ENCODE data around the gene TMEM117.
"Not testable (repeated sequence)": the region's sequence is repeated elsewhere in the genome, so short reads cannot be mapped to it uniquely, and the experiment has no call there.

The TMEM117 gene

GRCh38 chr12:44044491-44044890 lies 208.6 kb downstream of the TMEM117 start:
- H2BK120ac ChIP-seq (ENCODE audit: low read depth, low read length); H2BK12ac ChIP-seq (ENCODE audit: low read length); H4K8ac ChIP-seq (ENCODE audit: low read depth, low read length); H3K36me3 ChIP-seq (replicated peaks in 1 of 2; ENCODE audit: control insufficient read depth in 2 of 2, insufficient read depth in 2 of 2, low read length in 2 of 2); H2BK15ac ChIP-seq (ENCODE audit: low read length); H3K9ac ChIP-seq (ENCODE audit: low read depth, low read length, poor library complexity); H4K91ac ChIP-seq (ENCODE audit: low read depth, low read length, poor library complexity); H3K4me1 ChIP-seq (ENCODE audit: control insufficient read depth in 2 of 2, insufficient read depth in 1 of 2, low read depth in 1 of 2, low read length in 2 of 2); H3K79me1 ChIP-seq (ENCODE audit: low read depth, low read length); H2AK5ac ChIP-seq (ENCODE audit: low read depth, low read length); H3K27me3 ChIP-seq (ENCODE audit: control insufficient read depth in 3 of 3, insufficient read depth in 3 of 3, low read depth in 1 of 3, low read length in 3 of 3); H3K14ac ChIP-seq (ENCODE audit: low read length); DNase-seq (ENCODE audit: low spot score); H3K23ac ChIP-seq (ENCODE audit: low read depth, low read length, poor library complexity); H3K4me3 ChIP-seq (ENCODE audit: low read length in 2 of 2); H3K4me2 ChIP-seq (ENCODE audit: insufficient read depth, low read length, poor library complexity, severe bottlenecking); H3K9me3 ChIP-seq (replicated peaks in 1 of 2; ENCODE audit: control insufficient read depth in 2 of 2, insufficient read depth in 1 of 2, low read depth in 1 of 2, low read length in 2 of 2); H3K27ac ChIP-seq (replicated peaks; ENCODE audit: low read length); H2BK5ac ChIP-seq (ENCODE audit: low read length); H2AFZ ChIP-seq (ENCODE audit: low read length); H3K4ac ChIP-seq (ENCODE audit: low read length); H3K18ac ChIP-seq (ENCODE audit: low read length): not testable (repeated sequence)
- WGBS, 2 donors (ENCODE audit: extremely low coverage in 2 of 2, insufficient read length in 2 of 2, insufficient replicate concordance in 1 of 2), result no CpG with 5 or more reads among the region's 2 CpGs

GRCh38 chr12:44046732-44047417 lies 211.0 kb downstream of the TMEM117 start:
- Histone ChIP-seq H3K9ac (ENCODE audit: low read depth, low read length, poor library complexity) (no peak overlapping the region), H3K4me1 (ENCODE audit: control insufficient read depth in 2 of 2, insufficient read depth in 1 of 2, low read depth in 1 of 2, low read length in 2 of 2) (no peaks in the 10 kb centered on the region)
- no CpG with 5 or more reads among the region's 3 CpGs for WGBS, 2 donors (ENCODE audit: extremely low coverage in 2 of 2, insufficient read length in 2 of 2, insufficient replicate concordance in 1 of 2)

DNA sequence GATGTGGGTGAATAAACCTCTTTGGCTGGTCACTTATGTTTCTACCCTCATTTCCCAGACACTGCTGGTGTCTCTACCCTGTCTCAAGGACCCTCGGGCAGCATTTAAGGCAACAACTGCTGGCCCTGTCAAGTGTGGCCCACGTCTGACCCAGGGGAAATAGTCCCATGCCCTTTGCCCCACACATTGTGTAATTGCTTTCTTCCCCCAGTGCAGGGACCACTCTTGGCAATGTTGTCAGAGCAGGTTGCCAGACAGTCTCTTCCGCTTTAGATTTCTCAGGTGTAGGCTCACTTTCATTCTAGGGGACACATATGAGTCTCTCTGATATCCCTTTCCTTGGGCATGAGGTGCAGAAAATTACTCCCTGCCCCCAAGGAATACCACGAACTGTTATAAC lies 216.7 kb downstream of the TMEM117 start:
- H2BK120ac ChIP-seq (ENCODE audit: low read depth, low read length), result no peak overlapping the region
- no peak overlapping the region for H2AFZ ChIP-seq (ENCODE audit: low read length)
- H2BK12ac ChIP-seq (ENCODE audit: low read length), result no peak overlapping the region
- H4K8ac ChIP-seq (ENCODE audit: low read depth, low read length), result no peak overlapping the region
- no peaks in the 10 kb centered on the region for H3K36me3 ChIP-seq (replicated peaks in 1 of 2; ENCODE audit: control insufficient read depth in 2 of 2, insufficient read depth in 2 of 2, low read length in 2 of 2)
- no peaks in the 10 kb centered on the region for H3K4me1 ChIP-seq (ENCODE audit: control insufficient read depth in 2 of 2, insufficient read depth in 1 of 2, low read depth in 1 of 2, low read length in 2 of 2)
- no peak for DNase-seq (ENCODE audit: low spot score)
- H3K4me2 ChIP-seq (ENCODE audit: insufficient read depth, low read length, poor library complexity, severe bottlenecking), result no peak overlapping the region
- no peak overlapping the region for H2BK15ac ChIP-seq (ENCODE audit: low read length)
- no peak overlapping the region for H3K27ac ChIP-seq (replicated peaks; ENCODE audit: low read length)
- H3K23ac ChIP-seq (ENCODE audit: low read depth, low read length, poor library complexity), result no peak overlapping the region
- no peaks in the 10 kb centered on the region for H3K79me1 ChIP-seq (ENCODE audit: low read depth, low read length)
- H3K9ac ChIP-seq (ENCODE audit: low read depth, low read length, poor library complexity), result no peak overlapping the region
- no peak overlapping the region for H4K91ac ChIP-seq (ENCODE audit: low read depth, low read length, poor library complexity)
- H3K9me3 ChIP-seq (replicated peaks in 1 of 2; ENCODE audit: control insufficient read depth in 2 of 2, insufficient read depth in 1 of 2, low read depth in 1 of 2, low read length in 2 of 2), result no peaks in the 10 kb centered on the region
- no peak overlapping the region for H3K4ac ChIP-seq (ENCODE audit: low read length)
- H3K4me3 ChIP-seq (ENCODE audit: low read length in 2 of 2), result no peak overlapping the region
- no peak overlapping the region for H3K18ac ChIP-seq (ENCODE audit: low read length)
- H2AK5ac ChIP-seq (ENCODE audit: low read depth, low read length), result no peak overlapping the region
- no CpG with 5 or more reads among the region's 4 CpGs for WGBS, 2 donors (ENCODE audit: extremely low coverage in 2 of 2, insufficient read length in 2 of 2, insufficient replicate concordance in 1 of 2)
- H3K27me3 ChIP-seq (ENCODE audit: control insufficient read depth in 3 of 3, insufficient read depth in 3 of 3, low read depth in 1 of 3, low read length in 3 of 3), result peaks cover 0 to 2% (median 0%) of the 10 kb centered on the region in 3 experiments
- H2BK5ac ChIP-seq (ENCODE audit: low read length), result no peak overlapping the region
- H3K14ac ChIP-seq (ENCODE audit: low read length), result no peak overlapping the region

More at GRCh38 chr12:44046732-44047417, 211.0 kb downstream of the TMEM117 start:
- H4K8ac ChIP-seq (ENCODE audit: low read depth, low read length), result no peak overlapping the region
- H3K4ac ChIP-seq (ENCODE audit: low read length), result no peak overlapping the region
- no peak overlapping the region for H4K91ac ChIP-seq (ENCODE audit: low read depth, low read length, poor library complexity)
- H3K27me3 ChIP-seq (ENCODE audit: control insufficient read depth in 3 of 3, insufficient read depth in 3 of 3, low read depth in 1 of 3, low read length in 3 of 3), result no peaks in the 10 kb centered on the region
- no peak for DNase-seq (ENCODE audit: low spot score)
- no peak overlapping the region for H2AFZ ChIP-seq (ENCODE audit: low read length)
- no peak overlapping the region for H3K23ac ChIP-seq (ENCODE audit: low read depth, low read length, poor library complexity)
- no peaks in the 10 kb centered on the region for H3K79me1 ChIP-seq (ENCODE audit: low read depth, low read length)
- H2BK5ac ChIP-seq (ENCODE audit: low read length), result no peak overlapping the region
- H3K4me2 ChIP-seq (ENCODE audit: insufficient read depth, low read length, poor library complexity, severe bottlenecking), result no peak overlapping the region
- H2BK120ac ChIP-seq (ENCODE audit: low read depth, low read length), result no peak overlapping the region
- no peak overlapping the region for H3K4me3 ChIP-seq (ENCODE audit: low read length in 2 of 2)
- no peak overlapping the region for H2BK15ac ChIP-seq (ENCODE audit: low read length)
- no peak overlapping the region for H3K14ac ChIP-seq (ENCODE audit: low read length)
- H3K27ac ChIP-seq (replicated peaks; ENCODE audit: low read length), result no peak overlapping the region
- no peaks in the 10 kb centered on the region for H3K36me3 ChIP-seq (replicated peaks in 1 of 2; ENCODE audit: control insufficient read depth in 2 of 2, insufficient read depth in 2 of 2, low read length in 2 of 2)
- no peak overlapping the region for H3K18ac ChIP-seq (ENCODE audit: low read length)
- no peaks in the 10 kb centered on the region for H3K9me3 ChIP-seq (replicated peaks in 1 of 2; ENCODE audit: control insufficient read depth in 2 of 2, insufficient read depth in 1 of 2, low read depth in 1 of 2, low read length in 2 of 2)
- no peak overlapping the region for H2AK5ac ChIP-seq (ENCODE audit: low read depth, low read length)
- no peak overlapping the region for H2BK12ac ChIP-seq (ENCODE audit: low read length)

DNA sequence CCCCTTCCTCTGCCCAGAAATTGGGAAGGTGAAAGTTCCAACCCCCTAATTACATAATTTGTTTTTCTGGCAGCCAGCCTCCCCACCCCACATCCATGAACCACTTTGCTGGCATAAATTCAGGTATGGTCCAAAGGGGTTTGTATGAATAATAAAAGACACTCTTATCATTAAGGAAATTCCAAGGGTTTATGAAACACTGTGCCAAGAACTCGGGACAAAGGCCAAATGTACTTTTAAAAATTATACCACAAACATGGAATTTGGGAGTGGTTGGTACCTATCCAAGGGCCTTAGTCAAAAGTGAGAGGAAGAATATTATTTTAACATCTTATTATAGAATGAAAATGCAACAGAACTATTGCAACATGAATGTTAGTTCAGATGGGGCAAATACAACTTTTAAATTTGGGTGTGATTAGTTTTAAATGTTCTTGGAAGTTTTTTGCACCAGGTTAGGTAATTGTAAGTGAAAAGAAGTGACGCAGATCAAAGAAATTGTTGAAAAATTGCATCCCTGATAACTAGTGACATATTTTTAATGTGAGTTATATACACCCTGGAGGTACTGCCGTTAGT lies 217.8 kb downstream of the TMEM117 start:
- no peak overlapping the region for H2BK120ac ChIP-seq (ENCODE audit: low read depth, low read length)
- H3K9ac ChIP-seq (ENCODE audit: low read depth, low read length, poor library complexity), result no peak overlapping the region
- no peak overlapping the region for H2BK5ac ChIP-seq (ENCODE audit: low read length)
- no peak overlapping the region for H3K27ac ChIP-seq (replicated peaks; ENCODE audit: low read length)
- no peak overlapping the region for H2BK15ac ChIP-seq (ENCODE audit: low read length)
- WGBS, 2 donors (ENCODE audit: extremely low coverage in 2 of 2, insufficient read length in 2 of 2, insufficient replicate concordance in 1 of 2), result no CpG with 5 or more reads among the region's 3 CpGs
- H2AK5ac ChIP-seq (ENCODE audit: low read depth, low read length), result no peak overlapping the region
- no peak for DNase-seq (ENCODE audit: low spot score)
- H3K18ac ChIP-seq (ENCODE audit: low read length), result no peak overlapping the region
- H2AFZ ChIP-seq (ENCODE audit: low read length), result no peak overlapping the region
- H2BK12ac ChIP-seq (ENCODE audit: low read length), result no peak overlapping the region
- H3K4me1 ChIP-seq (ENCODE audit: control insufficient read depth in 2 of 2, insufficient read depth in 1 of 2, low read depth in 1 of 2, low read length in 2 of 2), result no peaks in the 10 kb centered on the region
- no peak overlapping the region for H3K4ac ChIP-seq (ENCODE audit: low read length)
- H3K79me1 ChIP-seq (ENCODE audit: low read depth, low read length), result no peaks in the 10 kb centered on the region
- peaks cover 0 to 2% (median 0%) of the 10 kb centered on the region in 3 experiments for H3K27me3 ChIP-seq (ENCODE audit: control insufficient read depth in 3 of 3, insufficient read depth in 3 of 3, low read depth in 1 of 3, low read length in 3 of 3)
- H3K14ac ChIP-seq (ENCODE audit: low read length), result no peak overlapping the region
- H4K91ac ChIP-seq (ENCODE audit: low read depth, low read length, poor library complexity), result no peak overlapping the region
- no peak overlapping the region for H3K23ac ChIP-seq (ENCODE audit: low read depth, low read length, poor library complexity)
- H3K36me3 ChIP-seq (replicated peaks in 1 of 2; ENCODE audit: control insufficient read depth in 2 of 2, insufficient read depth in 2 of 2, low read length in 2 of 2), result no peaks in the 10 kb centered on the region
- no peak overlapping the region for H4K8ac ChIP-seq (ENCODE audit: low read depth, low read length)
- H3K9me3 ChIP-seq (replicated peaks in 1 of 2; ENCODE audit: control insufficient read depth in 2 of 2, insufficient read depth in 1 of 2, low read depth in 1 of 2, low read length in 2 of 2), result no peaks in the 10 kb centered on the region
- no peak overlapping the region for H3K4me2 ChIP-seq (ENCODE audit: insufficient read depth, low read length, poor library complexity, severe bottlenecking)
- no peak overlapping the region for H3K4me3 ChIP-seq (ENCODE audit: low read length in 2 of 2)
